Left kidney (tissue), 2 donors: ENCODE data around the gene TMEM123. TPM values are rescaled to one million over a fixed set of nuclear protein-coding genes. Genes with fewer than 3 reads are reported as not detected.

Experiments used
- DNase-seq: peaks from one replicate; pipeline ENCODE4 v3.0.0-alpha.2; 2013
- polyA plus RNA-seq: library from polyadenylated mRNA; unstranded; fragments of 120-200 nt; gene quantifications from one replicate; pipeline ENCODE4 v1.2.1, GENCODE V29; 2013; ENCODE audit not compliant: insufficient read length

Gene TMEM123
- polyA plus RNA-seq, 1 donor = 301 TPM

GRCh38 chr11:102429226-102429625 lies 23.3 kb downstream of the TMEM123 start:
- DNase-seq = no peak

- DNase-seq = no peak
Measured at GRCh38 chr11:102428696-102429095, 23.9 kb downstream of the TMEM123 start.

- DNase-seq = no peak
Measured at GRCh38 chr11:102427068-102427467, 25.5 kb downstream of the TMEM123 start.

- DNase-seq = no peak
Measured at GRCh38 chr11:102426570-102426969, 26.0 kb downstream of the TMEM123 start.

GRCh38 chr11:102426000-102426399 lies 26.6 kb downstream of the TMEM123 start:
- no peak for DNase-seq

- no peak for DNase-seq
Measured at GRCh38 chr11:102423936-102424335, 28.6 kb downstream of the TMEM123 start.

GRCh38 chr11:102422817-102423712 lies 29.5 kb downstream of the TMEM123 start:
- no peak for DNase-seq

- no peak for DNase-seq
Measured at GRCh38 chr11:102421261-102421660, 31.3 kb downstream of the TMEM123 start.

GRCh38 chr11:102420547-102420946 lies 32.0 kb downstream of the TMEM123 start:
- no peak for DNase-seq

GRCh38 chr11:102419181-102419580 lies 33.4 kb downstream of the TMEM123 start:
- DNase-seq = no peak

- DNase-seq = no peak
Measured at GRCh38 chr11:102416976-102417375, 35.6 kb downstream of the TMEM123 start.

GRCh38 chr11:102415304-102415916 lies 37.2 kb downstream of the TMEM123 start:
- no peak for DNase-seq

GRCh38 chr11:102414559-102414958 lies 38.0 kb downstream of the TMEM123 start:
- DNase-seq = no peak

GRCh38 chr11:102413497-102413896 lies 39.1 kb downstream of the TMEM123 start:
- no peak for DNase-seq

- no peak for DNase-seq
Measured at GRCh38 chr11:102411142-102411541, 41.4 kb downstream of the TMEM123 start.

GRCh38 chr11:102410382-102410784 lies 42.2 kb downstream of the TMEM123 start:
- DNase-seq = no peak

- no peak for DNase-seq
Measured at GRCh38 chr11:102408339-102408738, 44.2 kb downstream of the TMEM123 start.

- DNase-seq = no peak
Measured at GRCh38 chr11:102407901-102408300, 44.7 kb downstream of the TMEM123 start.

- DNase-seq = no peak
Measured at GRCh38 chr11:102406099-102406498, 46.5 kb downstream of the TMEM123 start.

- no peak for DNase-seq
Measured at GRCh38 chr11:102405501-102405900, 47.1 kb downstream of the TMEM123 start.

- no peak for DNase-seq
Measured at GRCh38 chr11:102402548-102402947, 50.0 kb downstream of the TMEM123 start.

GRCh38 chr11:102401905-102402304 lies 50.7 kb downstream of the TMEM123 start:
- DNase-seq = no peak

- no peak for DNase-seq
Measured at GRCh38 chr11:102400603-102401002, 52.0 kb downstream of the TMEM123 start.

GRCh38 chr11:102399189-102399588 lies 53.4 kb downstream of the TMEM123 start:
- no peak for DNase-seq
